T-helper 17 cell (primary cell): Measurements from ENCODE around the gene PLPPR5. TPM values are rescaled to one million over a fixed set of nuclear protein-coding genes. Genes with fewer than 3 reads are reported as not detected.
A peak's percentile ranks its signal among the peaks of the same experiment; 100 is the strongest.

Experiments used
- ATAC-seq: fragments of 150-1000 bp; cut with Tn5 transposase; 2 replicates; pipeline ENCODE4 v1.10.0; 2021; ENCODE audit warnings: mild to moderate bottlenecking, moderate library complexity
- DNase-seq, 3 donors: peaks; one replicate each; pipeline versions ENCODE4 v3.0.0 to v3.0.0-alpha.2; 2020 to 2021
- H3K9me3 ChIP-seq: one replicate; pipeline ENCODE4 v1.7.0; 2013; ENCODE audit warnings: low read length, mild to moderate bottlenecking; ENCODE audit not compliant: control insufficient read depth, poor library complexity, severe bottlenecking
- H3K27ac Mint-ChIP-seq: one replicate; pipeline ENCODE4 v1.8.0; 2022; ENCODE audit warnings: mild to moderate bottlenecking, moderate library complexity, mixed read lengths
- H3K27me3 Mint-ChIP-seq: one replicate; pipeline ENCODE4 v1.8.0; 2022; ENCODE audit warnings: mixed read lengths
- H3K36me3 Mint-ChIP-seq: one replicate; pipeline ENCODE4 v1.8.0; 2022; ENCODE audit warnings: low read depth, mixed read lengths
- H3K4me1 Mint-ChIP-seq: one replicate; pipeline ENCODE4 v1.8.0; 2022; ENCODE audit warnings: mild to moderate bottlenecking, mixed read lengths
- H3K4me3 Mint-ChIP-seq: one replicate; pipeline ENCODE4 v1.8.0; 2022; ENCODE audit warnings: mild to moderate bottlenecking, moderate library complexity, mixed read lengths
- total RNA-seq, 4 donors: library from RNA in 2 of 4; stranded (reverse) in 2 of 4; gene quantifications; one replicate each; pipeline ENCODE4 v1.2.3 and lab custom pipeline; 2022 to 2026

Gene PLPPR5
- total RNA-seq, 2 donors from 2014 or later = not detected

DNA sequence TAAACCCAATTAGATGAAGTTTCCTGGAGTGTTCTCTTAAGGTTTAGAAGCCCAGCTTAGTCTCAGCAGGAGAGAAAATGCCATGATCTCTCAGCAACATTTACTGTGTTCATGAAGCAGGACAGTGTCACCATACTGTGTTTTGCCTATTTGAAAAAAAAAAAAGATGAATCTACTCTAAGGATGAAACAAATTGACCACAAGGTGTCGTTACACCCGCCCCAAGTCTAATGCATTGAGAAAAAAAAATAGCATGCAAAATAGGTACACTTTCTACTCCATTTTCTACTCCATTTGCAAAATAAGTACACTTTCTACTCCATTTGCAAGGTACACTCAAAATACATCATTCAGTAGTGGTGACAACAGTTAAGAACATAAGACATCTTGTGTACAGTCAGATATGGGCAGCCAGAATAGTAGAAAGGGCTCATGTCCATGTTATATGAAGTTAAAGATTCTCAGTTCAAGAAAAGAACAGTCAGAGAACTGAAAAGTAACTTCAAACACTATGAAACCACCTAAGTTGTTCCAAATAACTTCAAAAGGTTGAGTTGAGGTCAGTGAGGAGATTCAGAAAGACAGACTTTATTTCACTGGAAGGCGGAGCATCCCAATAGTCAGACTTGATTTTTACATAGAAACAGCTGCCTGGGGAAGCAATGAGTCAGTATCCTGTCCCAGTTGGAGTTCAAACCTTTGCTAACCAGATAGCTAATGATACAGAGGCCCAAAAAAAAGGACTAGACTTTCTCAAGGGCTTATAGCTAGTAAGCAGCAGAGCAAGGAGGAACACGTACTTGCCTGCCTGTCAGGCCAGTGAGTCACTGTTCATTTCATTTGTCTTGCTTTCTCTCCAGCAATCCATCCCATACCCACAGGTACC, 13.3 kb downstream of the PLPPR5 start:
- Mint-ChIP-seq H3K36me3 (no peaks in the 10 kb centered on the region), H3K27ac (no peak overlapping the region), H3K27me3 (no peaks in the 10 kb centered on the region), H3K4me3 (no peak overlapping the region), H3K4me1 (peaks cover 8% of the 10 kb centered on the region)
- ATAC-seq = peak; percentile 68
- no peak for DNase-seq
- H3K9me3 ChIP-seq = no peaks in the 10 kb centered on the region

DNA sequence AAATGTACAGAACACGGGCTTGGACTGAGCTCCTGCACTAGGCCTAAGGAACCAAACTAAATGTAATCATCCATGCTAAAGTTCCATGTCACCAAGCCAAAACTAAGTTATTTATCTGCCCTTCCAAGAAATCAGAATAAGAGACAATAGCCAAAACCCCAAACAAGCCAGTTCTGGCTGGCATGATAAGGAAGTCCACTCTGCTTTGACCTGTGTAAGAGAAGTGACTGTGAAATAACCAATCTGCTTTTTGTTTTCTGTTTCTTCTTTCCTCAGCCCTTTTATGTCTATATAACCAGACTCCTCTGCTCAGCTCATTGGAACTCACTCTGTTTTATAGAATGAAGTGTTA, 15.1 kb downstream of the PLPPR5 start:
- H3K4me3 Mint-ChIP-seq = no peak overlapping the region
- H3K4me1 Mint-ChIP-seq = peaks cover 8% of the 10 kb centered on the region
- H3K27ac Mint-ChIP-seq = no peak overlapping the region
- H3K36me3 Mint-ChIP-seq = no peaks in the 10 kb centered on the region
- no peaks in the 10 kb centered on the region for H3K27me3 Mint-ChIP-seq
- H3K9me3 ChIP-seq = no peaks in the 10 kb centered on the region
- no peak for ATAC-seq
- DNase-seq = no peak

DNA sequence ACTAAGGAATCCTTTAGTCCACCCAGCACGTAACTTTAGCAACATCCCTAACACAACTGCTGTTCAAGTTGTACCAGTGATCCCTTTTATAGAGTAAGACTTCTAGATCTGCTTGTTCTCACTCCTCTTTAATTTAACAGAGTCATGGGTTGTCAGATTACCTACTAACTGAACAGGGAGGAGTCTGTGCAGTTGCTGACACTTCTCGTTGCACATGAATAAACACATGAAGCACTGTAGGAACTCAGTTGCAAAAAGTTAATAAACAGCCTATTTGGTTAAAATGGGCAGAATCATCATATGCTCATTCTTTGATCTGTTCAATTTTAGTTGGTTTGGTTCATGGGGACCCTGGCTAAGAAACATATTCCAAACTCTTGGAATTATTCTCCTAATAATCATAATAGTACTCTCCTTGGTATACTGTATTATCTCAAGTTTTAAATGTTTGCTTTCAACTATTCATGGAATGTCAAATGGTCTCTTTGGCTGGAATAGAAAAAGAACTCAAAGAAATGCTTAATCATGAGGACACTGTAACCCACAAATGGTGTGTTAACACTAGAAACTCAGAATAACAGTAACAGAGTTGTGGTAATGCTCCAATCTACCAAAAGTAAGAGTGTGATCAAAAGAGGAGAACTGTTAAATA, 15.6 kb downstream of the PLPPR5 start:
- H3K4me1 Mint-ChIP-seq = peaks cover 8% of the 10 kb centered on the region
- DNase-seq = no peak
- no peak for ATAC-seq
- no peak overlapping the region for H3K4me3 Mint-ChIP-seq
- H3K9me3 ChIP-seq = no peaks in the 10 kb centered on the region
- H3K27me3 Mint-ChIP-seq = no peaks in the 10 kb centered on the region
- no peak overlapping the region for H3K27ac Mint-ChIP-seq
- no peaks in the 10 kb centered on the region for H3K36me3 Mint-ChIP-seq

DNA sequence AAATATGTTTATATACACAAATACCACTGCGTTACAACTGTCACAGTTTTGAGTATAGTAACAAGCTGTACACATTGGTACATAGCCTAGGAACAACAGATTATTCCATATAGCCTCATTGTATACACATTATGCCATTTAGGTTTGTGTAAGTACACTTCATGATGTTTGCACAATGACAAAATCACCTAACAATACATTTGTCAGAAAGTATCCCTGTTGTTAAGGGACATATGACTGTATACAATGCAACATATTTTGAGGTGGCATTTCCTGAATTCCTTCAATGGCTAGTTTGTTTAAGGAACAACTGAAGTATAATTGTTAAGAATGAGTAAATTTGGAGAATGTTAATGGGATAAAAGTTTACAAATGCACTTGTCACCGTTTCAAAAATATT, 19.0 kb downstream of the PLPPR5 start:
- DNase-seq (no peak), ATAC-seq (no peak)
- Mint-ChIP-seq H3K36me3 (peaks cover 2% of the 10 kb centered on the region), H3K27ac (no peak overlapping the region), H3K4me1 (peaks cover 3% of the 10 kb centered on the region), H3K4me3 (no peak overlapping the region), H3K27me3 (no peaks in the 10 kb centered on the region)
- H3K9me3 ChIP-seq = no peaks in the 10 kb centered on the region

DNA sequence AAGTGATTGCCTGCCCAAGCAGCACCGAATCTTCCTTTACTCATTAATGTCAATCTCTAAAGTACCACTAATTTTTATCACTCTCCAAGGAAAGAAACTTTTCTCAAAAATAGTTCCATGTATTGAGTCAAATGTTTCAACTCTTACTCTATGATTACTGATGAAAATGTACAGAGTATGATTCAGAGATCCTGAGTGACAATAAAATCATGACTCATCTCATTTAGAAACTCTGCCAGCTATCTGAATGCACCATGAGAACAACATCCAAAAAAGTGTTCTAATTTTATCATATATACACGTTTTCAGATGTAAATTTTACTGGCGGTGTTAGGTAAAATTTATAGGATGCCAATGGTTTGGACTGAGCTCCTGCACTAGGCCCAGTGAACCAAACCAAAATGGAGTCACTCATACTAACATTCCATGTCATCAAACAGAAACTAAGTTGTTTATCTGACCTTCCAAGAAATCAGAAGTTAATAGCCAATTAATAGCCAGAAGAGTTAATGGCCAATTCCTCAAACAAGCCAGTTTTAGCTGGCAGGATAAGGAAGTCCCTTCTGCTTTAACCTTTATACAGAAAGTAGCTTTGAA, 22.6 kb downstream of the PLPPR5 start:
- no peaks in the 10 kb centered on the region for H3K27me3 Mint-ChIP-seq
- ATAC-seq (no peak), DNase-seq (no peak)
- H3K36me3 Mint-ChIP-seq = peaks cover 2% of the 10 kb centered on the region
- no peaks in the 10 kb centered on the region for H3K4me1 Mint-ChIP-seq
- H3K27ac Mint-ChIP-seq = peak overlapping the region; percentile 32
- H3K4me3 Mint-ChIP-seq = no peak overlapping the region
- H3K9me3 ChIP-seq = no peaks in the 10 kb centered on the region

DNA sequence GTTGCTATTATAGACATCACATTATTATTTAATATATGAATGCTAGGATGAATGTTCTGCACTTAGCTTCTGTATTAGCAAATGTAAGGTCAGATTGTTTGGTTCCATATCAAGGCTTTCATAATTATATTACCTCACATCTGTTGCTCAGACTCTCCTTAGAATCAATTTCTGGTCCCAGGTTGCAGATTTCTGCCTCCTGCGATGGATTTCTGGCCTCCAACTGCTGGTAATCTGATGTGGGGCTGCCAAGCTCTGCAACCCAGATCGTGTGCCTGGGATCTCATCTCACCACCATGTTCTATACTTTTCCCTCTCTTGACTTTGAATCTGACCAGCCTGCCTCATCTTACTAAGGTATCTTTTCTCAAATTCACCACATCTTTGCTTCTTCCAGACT, 25.2 kb downstream of the PLPPR5 start:
- ATAC-seq = no peak
- no peak overlapping the region for H3K4me3 Mint-ChIP-seq
- H3K27me3 Mint-ChIP-seq = peaks cover 7% of the 10 kb centered on the region
- no peak for DNase-seq
- peaks cover 2% of the 10 kb centered on the region for H3K36me3 Mint-ChIP-seq
- no peaks in the 10 kb centered on the region for H3K4me1 Mint-ChIP-seq
- H3K27ac Mint-ChIP-seq = no peak overlapping the region
- no peaks in the 10 kb centered on the region for H3K9me3 ChIP-seq

DNA sequence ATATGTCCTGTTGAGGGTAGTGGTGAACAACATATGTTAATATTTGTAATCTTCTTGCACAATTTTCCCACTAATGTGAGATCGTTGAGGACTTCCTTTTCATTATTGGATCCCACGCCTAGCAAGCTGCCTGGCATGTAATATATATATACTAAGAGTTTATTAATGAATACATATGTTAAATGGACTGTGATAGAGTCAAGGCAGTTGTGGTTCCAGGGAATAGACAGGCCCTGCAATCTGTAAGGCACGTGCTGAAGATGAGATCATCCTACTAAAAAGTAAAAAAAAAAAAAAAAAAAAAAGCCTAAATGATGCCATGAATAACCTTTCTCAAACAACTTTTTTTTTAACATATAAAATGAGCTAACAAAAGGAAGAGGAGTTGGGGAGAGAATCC, 28.9 kb downstream of the PLPPR5 start:
- H3K9me3 ChIP-seq = no peaks in the 10 kb centered on the region
- peaks cover 2% of the 10 kb centered on the region for H3K36me3 Mint-ChIP-seq
- H3K27me3 Mint-ChIP-seq = peaks cover 7% of the 10 kb centered on the region
- DNase-seq = no peak
- no peaks in the 10 kb centered on the region for H3K4me1 Mint-ChIP-seq
- no peak for ATAC-seq
- no peak overlapping the region for H3K4me3 Mint-ChIP-seq
- no peak overlapping the region for H3K27ac Mint-ChIP-seq

DNA sequence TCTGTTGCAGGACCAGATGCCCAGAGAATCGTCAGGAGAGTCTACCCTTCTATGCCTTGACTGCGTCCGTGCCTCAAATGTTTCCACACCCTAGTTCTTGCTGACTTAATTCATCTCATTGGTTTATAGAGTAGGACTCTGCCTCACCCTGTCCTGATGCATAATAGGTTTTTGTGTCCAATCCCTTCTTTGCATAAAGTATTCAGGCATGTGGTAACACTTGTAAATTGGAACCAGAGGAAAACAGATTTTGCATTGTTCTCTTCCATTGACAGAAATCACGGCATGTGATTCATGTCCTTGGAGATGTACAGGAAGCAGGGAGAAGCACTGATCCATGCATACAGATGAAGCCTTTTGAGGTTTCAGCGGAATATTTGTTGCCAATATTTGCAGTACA, 29.5 kb downstream of the PLPPR5 start:
- Mint-ChIP-seq H3K4me1 (no peaks in the 10 kb centered on the region), H3K4me3 (no peak overlapping the region)

DNA sequence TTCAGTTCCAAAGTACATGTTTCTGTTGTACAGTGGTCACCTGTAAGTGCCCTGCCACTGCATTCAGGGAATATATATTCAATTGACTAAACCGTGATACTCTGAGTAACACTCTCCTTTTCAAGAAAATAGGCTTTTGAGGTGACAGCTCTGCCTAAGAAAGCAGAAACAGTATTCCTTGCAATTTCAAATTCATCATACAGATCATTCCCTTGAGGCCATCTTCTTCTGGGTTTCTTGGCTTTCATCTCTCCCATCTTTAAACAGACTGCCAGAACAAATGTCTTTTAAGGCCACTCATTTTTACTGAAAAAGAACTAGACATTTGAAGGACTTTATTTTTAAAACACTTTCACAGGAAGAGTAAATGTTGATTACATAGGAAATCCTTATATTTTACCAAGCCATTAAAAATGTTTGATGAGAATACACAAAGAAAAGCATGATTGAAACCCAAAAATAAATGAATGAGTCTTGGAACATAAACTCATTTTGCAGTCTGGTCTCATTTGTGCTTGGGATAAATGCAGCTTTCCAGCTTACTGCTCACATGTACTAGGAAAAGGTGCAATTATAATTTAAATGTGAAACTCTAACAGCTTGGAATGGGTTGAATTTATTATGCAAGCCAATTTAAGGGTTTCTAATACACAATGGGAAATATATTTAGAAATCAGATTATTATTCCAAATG, 34.7 kb downstream of the PLPPR5 start:
- H3K4me1 Mint-ChIP-seq = no peaks in the 10 kb centered on the region
- DNase-seq (no peak), ATAC-seq (no peak)
- no peaks in the 10 kb centered on the region for H3K9me3 ChIP-seq
- no peak overlapping the region for H3K4me3 Mint-ChIP-seq
- H3K27ac Mint-ChIP-seq = no peak overlapping the region
- H3K27me3 Mint-ChIP-seq = peaks cover 18% of the 10 kb centered on the region
- H3K36me3 Mint-ChIP-seq = peaks cover 2% of the 10 kb centered on the region

More for the DNA sequence above, 29.5 kb downstream of the PLPPR5 start:
- DNase-seq (no peak), ATAC-seq (no peak)
- H3K9me3 ChIP-seq = no peaks in the 10 kb centered on the region
- Mint-ChIP-seq H3K27ac (no peak overlapping the region), H3K27me3 (peaks cover 7% of the 10 kb centered on the region), H3K36me3 (peaks cover 2% of the 10 kb centered on the region)

DNA sequence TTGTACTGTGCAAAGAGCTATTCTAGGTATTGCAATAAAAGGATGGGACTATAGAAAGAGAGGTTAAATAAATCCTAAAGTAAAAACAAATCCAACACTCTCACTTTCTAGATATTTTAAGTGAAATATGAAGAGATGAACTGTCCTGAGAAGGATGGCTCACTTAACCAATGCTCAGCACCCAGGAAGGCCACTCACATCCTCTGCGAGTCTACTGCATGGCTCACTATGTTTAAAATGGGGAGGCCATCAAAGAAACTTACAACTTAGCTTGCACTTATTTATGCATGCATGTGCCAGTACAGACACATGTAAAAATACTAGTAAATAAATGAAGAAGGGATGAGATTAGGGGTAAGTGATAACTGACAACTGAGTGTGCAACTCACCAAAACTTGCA, 37.5 kb downstream of the PLPPR5 start:
- H3K27me3 Mint-ChIP-seq = peaks cover 17% of the 10 kb centered on the region
- no peaks in the 10 kb centered on the region for H3K9me3 ChIP-seq
- no peaks in the 10 kb centered on the region for H3K4me1 Mint-ChIP-seq
- H3K4me3 Mint-ChIP-seq = no peak overlapping the region
- DNase-seq = no peak
- no peaks in the 10 kb centered on the region for H3K36me3 Mint-ChIP-seq
- ATAC-seq = no peak
- H3K27ac Mint-ChIP-seq = no peak overlapping the region

DNA sequence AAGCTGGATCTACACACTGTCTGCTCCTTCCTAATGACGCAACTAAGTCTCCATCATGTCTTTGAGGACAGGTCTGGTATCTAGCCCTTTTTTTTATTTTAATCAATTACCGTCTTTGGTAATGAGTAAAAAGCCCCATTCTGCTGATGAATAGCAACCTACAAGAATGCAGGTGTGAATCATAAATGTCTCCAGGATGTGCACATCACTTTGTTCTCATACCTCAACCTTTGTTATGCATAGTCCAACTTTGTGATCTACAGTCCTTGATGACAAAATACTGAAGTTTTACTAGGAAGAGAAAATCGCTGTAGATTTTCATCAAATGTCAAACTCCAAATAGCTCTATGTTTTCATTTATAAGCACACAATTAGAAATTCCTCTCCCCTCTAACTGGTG, 39.3 kb downstream of the PLPPR5 start:
- H3K27ac Mint-ChIP-seq = no peak overlapping the region
- ATAC-seq = no peak
- no peak for DNase-seq
- peaks cover 17% of the 10 kb centered on the region for H3K27me3 Mint-ChIP-seq
- no peaks in the 10 kb centered on the region for H3K9me3 ChIP-seq
- no peaks in the 10 kb centered on the region for H3K4me1 Mint-ChIP-seq
- no peak overlapping the region for H3K4me3 Mint-ChIP-seq
- H3K36me3 Mint-ChIP-seq = no peaks in the 10 kb centered on the region

DNA sequence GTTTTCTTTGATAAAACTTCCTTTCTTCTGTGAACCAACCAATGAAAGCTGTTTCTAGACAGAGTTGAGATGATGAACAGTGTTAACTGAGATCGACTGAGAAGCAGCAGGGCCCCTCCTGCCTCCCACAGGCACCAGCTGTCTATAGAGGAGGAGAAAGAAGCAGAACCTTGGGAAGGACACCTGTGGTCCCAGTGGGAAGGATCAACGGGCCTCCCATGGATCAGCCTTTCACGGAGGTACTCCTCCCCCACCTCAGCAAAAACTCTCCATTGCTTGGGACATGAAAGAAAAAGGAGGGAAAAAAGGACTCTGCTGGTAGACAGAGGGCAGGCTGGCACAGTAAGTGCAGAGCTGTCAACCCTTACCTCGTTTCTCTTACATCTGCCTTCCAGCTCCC, 40.5 kb downstream of the PLPPR5 start:
- Mint-ChIP-seq H3K4me3 (no peak overlapping the region), H3K27me3 (peaks cover 17% of the 10 kb centered on the region), H3K4me1 (no peaks in the 10 kb centered on the region)

DNA sequence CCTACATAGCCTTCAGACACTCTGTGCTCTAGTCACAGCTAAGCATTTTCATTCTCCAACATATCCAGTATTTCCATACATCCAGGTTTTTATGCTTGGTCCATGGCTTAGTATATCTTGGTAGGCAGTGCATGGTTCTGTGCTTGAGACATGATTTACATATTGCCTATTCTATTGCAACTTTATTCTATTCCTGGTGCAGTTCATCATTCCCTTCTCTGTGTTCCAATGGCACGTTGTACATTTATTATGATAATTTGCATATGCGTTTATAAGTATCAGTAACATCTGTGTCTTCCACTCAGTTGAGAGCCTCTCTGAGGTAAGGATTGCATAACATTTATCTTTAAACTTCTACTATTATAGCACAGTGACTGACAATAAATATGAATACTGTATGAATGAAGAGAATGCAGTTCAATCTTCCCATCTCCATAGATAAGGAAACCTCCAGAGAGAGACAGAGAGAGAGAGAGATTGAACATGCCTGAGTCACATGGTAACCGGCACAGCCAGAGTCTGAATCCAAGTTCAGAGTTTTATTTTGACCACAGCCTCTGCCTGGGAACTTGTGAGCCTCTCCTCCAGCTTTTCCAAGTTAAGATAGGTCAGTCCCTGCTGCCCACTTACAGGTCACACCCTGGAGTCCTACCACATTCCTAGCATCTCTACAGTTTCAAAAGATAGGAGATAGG, 41.5 kb downstream of the PLPPR5 start:
- peaks cover 17% of the 10 kb centered on the region for H3K27me3 Mint-ChIP-seq
- H3K27ac Mint-ChIP-seq = no peak overlapping the region
- DNase-seq = no peak
- H3K4me3 Mint-ChIP-seq = no peak overlapping the region
- peaks cover 5% of the 10 kb centered on the region for H3K4me1 Mint-ChIP-seq
- no peaks in the 10 kb centered on the region for H3K9me3 ChIP-seq
- no peak for ATAC-seq
- no peaks in the 10 kb centered on the region for H3K36me3 Mint-ChIP-seq

More for the DNA sequence above, 40.5 kb downstream of the PLPPR5 start:
- DNase-seq = no peak
- no peaks in the 10 kb centered on the region for H3K9me3 ChIP-seq
- no peak for ATAC-seq
- Mint-ChIP-seq H3K27ac (no peak overlapping the region), H3K36me3 (no peaks in the 10 kb centered on the region)
